HepG2 (cell line): ENCODE measurements around the gene RAB40C.

ENCODE experiments used
- CBX2 ChIP-seq, 2 experiments: fragments of 200-600 bp in 1 of 2; sonication (generic); formaldehyde crosslinking in 1 of 2; IDR thresholded peaks; 2 replicates each; pipeline versions ENCODE4 v1.7.0 to v1.8.1; 2018 to 2022; ENCODE audit warnings: low read depth in 2 of 2, low read length in 1 of 2, mild to moderate bottlenecking in 1 of 2, missing genetic modification reagents in 1 of 2
- NCOA5 ChIP-seq: sonication (generic); formaldehyde crosslinking; IDR thresholded peaks from 2 replicates; pipeline ENCODE4 v1.4.0; 2020; ENCODE audit warnings: missing genetic modification reagents
- NFIC ChIP-seq: IDR thresholded peaks from 2 replicates; pipeline ENCODE4 v1.6.1; 2012; ENCODE audit warnings: mild to moderate bottlenecking, low read length, inconsistent platforms
- PAF1 ChIP-seq: IDR thresholded peaks from 2 replicates; pipeline ENCODE4 v1.6.1; 2016; ENCODE audit warnings: missing genetic modification reagents, missing compliant biosample characterization
- POLR2AphosphoS5 ChIP-seq: IDR thresholded peaks from 2 replicates; pipeline ENCODE4 v1.6.1; 2012; ENCODE audit warnings: low read depth, low read length
- REL ChIP-seq: sonication (generic); formaldehyde crosslinking; conservative IDR thresholded peaks from 2 replicates; pipeline ENCODE4 v1.8.0; 2022; ENCODE audit warnings: mild to moderate bottlenecking, missing genetic modification reagents, moderate library complexity
- ZNF33B ChIP-seq: sonication (generic); formaldehyde crosslinking; IDR thresholded peaks from 2 replicates; pipeline ENCODE4 v1.5.1; 2020; ENCODE audit warnings: mild to moderate bottlenecking, missing genetic modification reagents
- TF ChIP-seq, protein P1 (sequence below): sonication (generic); formaldehyde crosslinking; IDR thresholded peaks from 2 replicates; pipeline ENCODE4 v1.4.0; 2020; ENCODE audit warnings: missing genetic modification reagents, mild to moderate bottlenecking, borderline replicate concordance
- TF ChIP-seq, protein P2 (sequence below): sonication (generic); formaldehyde crosslinking; IDR thresholded peaks from 2 replicates; pipeline ENCODE4 v1.5.0; 2020; ENCODE audit warnings: mild to moderate bottlenecking, missing genetic modification reagents, moderate library complexity
- TF ChIP-seq, protein P3 (sequence below): sonication (generic); formaldehyde crosslinking; IDR thresholded peaks from 2 replicates; pipeline ENCODE4 v1.8.1; 2023; ENCODE audit warnings: missing genetic modification reagents, inconsistent platforms, borderline replicate concordance
- TF ChIP-seq, protein P4 (sequence below): sonication (generic); formaldehyde crosslinking; IDR thresholded peaks from 2 replicates; pipeline ENCODE4 v1.4.0; 2020; ENCODE audit warnings: missing genetic modification reagents

DNA sequence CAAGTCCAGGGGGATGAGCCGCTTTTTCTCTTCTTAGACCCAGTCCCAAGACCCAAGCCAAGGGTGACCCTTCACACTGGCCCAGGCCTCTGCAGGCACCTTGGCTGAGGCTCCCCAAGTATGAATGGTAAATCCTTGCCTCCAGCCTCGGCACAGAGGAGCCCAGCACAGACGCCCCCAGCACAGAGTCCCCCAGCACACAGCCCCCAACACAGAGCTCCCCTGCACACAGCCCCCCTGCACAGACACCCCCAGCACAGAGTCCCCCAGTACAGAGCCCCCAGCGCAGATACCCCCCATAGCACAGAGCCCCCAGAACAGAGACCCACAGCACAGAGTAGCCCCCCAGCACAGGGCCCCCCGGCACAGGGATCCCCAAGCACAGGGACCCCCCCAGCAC lies 50.7 kb downstream of the RAB40C start:
- TF ChIP-seq ZNF33B (CRISPR knock-in tag), result no peak
- TF ChIP-seq, protein P1, sequence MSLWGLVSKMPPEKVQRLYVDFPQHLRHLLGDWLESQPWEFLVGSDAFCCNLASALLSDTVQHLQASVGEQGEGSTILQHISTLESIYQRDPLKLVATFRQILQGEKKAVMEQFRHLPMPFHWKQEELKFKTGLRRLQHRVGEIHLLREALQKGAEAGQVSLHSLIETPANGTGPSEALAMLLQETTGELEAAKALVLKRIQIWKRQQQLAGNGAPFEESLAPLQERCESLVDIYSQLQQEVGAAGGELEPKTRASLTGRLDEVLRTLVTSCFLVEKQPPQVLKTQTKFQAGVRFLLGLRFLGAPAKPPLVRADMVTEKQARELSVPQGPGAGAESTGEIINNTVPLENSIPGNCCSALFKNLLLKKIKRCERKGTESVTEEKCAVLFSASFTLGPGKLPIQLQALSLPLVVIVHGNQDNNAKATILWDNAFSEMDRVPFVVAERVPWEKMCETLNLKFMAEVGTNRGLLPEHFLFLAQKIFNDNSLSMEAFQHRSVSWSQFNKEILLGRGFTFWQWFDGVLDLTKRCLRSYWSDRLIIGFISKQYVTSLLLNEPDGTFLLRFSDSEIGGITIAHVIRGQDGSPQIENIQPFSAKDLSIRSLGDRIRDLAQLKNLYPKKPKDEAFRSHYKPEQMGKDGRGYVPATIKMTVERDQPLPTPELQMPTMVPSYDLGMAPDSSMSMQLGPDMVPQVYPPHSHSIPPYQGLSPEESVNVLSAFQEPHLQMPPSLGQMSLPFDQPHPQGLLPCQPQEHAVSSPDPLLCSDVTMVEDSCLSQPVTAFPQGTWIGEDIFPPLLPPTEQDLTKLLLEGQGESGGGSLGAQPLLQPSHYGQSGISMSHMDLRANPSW, result no peak
- TF ChIP-seq PAF1 (CRISPR knock-in tag), result no peak
- no peak for TF ChIP-seq POLR2AphosphoS5
- TF ChIP-seq, protein P2, sequence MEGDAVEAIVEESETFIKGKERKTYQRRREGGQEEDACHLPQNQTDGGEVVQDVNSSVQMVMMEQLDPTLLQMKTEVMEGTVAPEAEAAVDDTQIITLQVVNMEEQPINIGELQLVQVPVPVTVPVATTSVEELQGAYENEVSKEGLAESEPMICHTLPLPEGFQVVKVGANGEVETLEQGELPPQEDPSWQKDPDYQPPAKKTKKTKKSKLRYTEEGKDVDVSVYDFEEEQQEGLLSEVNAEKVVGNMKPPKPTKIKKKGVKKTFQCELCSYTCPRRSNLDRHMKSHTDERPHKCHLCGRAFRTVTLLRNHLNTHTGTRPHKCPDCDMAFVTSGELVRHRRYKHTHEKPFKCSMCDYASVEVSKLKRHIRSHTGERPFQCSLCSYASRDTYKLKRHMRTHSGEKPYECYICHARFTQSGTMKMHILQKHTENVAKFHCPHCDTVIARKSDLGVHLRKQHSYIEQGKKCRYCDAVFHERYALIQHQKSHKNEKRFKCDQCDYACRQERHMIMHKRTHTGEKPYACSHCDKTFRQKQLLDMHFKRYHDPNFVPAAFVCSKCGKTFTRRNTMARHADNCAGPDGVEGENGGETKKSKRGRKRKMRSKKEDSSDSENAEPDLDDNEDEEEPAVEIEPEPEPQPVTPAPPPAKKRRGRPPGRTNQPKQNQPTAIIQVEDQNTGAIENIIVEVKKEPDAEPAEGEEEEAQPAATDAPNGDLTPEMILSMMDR (CRISPR knock-in tag), result no peak
- no peak for TF ChIP-seq NCOA5 (CRISPR knock-in tag)
- TF ChIP-seq, protein P3, sequence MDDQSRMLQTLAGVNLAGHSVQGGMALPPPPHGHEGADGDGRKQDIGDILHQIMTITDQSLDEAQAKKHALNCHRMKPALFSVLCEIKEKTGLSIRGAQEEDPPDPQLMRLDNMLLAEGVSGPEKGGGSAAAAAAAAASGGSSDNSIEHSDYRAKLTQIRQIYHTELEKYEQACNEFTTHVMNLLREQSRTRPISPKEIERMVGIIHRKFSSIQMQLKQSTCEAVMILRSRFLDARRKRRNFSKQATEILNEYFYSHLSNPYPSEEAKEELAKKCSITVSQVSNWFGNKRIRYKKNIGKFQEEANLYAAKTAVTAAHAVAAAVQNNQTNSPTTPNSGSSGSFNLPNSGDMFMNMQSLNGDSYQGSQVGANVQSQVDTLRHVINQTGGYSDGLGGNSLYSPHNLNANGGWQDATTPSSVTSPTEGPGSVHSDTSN (CRISPR knock-in tag), result no peak
- no peak for TF ChIP-seq NFIC
- no peak for TF ChIP-seq REL
- TF ChIP-seq, protein P4, sequence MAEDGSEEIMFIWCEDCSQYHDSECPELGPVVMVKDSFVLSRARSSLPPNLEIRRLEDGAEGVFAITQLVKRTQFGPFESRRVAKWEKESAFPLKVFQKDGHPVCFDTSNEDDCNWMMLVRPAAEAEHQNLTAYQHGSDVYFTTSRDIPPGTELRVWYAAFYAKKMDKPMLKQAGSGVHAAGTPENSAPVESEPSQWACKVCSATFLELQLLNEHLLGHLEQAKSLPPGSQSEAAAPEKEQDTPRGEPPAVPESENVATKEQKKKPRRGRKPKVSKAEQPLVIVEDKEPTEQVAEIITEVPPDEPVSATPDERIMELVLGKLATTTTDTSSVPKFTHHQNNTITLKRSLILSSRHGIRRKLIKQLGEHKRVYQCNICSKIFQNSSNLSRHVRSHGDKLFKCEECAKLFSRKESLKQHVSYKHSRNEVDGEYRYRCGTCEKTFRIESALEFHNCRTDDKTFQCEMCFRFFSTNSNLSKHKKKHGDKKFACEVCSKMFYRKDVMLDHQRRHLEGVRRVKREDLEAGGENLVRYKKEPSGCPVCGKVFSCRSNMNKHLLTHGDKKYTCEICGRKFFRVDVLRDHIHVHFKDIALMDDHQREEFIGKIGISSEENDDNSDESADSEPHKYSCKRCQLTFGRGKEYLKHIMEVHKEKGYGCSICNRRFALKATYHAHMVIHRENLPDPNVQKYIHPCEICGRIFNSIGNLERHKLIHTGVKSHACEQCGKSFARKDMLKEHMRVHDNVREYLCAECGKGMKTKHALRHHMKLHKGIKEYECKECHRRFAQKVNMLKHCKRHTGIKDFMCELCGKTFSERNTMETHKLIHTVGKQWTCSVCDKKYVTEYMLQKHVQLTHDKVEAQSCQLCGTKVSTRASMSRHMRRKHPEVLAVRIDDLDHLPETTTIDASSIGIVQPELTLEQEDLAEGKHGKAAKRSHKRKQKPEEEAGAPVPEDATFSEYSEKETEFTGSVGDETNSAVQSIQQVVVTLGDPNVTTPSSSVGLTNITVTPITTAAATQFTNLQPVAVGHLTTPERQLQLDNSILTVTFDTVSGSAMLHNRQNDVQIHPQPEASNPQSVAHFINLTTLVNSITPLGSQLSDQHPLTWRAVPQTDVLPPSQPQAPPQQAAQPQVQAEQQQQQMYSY (CRISPR knock-in tag), result no peak
- TF ChIP-seq CBX2 (IDR thresholded peaks at IDR 0.05; ENCODE audit: low read depth, low read length), result no peak
- no peak for TF ChIP-seq CBX2 (CRISPR knock-in tag; IDR thresholded peaks at IDR 0.05; ENCODE audit: low read depth)
